ENCODE results near the gene CTDP1.

CTDP1 gene

DNA sequence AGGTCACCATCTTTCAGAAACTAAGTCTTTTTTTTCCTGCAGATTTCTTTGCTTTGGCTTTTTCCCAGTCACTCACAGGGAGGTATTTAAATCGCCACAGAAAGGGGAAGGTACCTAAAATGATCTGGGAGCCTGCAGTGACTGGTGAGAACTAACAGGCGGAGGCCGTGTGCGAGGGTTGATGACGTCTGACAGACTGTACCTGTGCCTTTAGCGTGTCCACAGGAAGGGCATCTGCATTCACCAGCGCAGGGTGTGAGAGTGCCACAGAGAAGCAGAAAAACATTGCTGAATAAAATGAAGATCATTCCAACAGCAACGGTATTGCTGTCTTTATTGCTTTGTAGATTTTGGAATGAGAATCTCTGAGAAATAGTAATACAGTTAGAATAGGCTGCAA lies 5.7 kb downstream of the CTDP1 start:
- CTCF ChIA-PET: no interaction called here
- TF ChIP-seq ZNF211 (tag by site-specific recombination; IDR thresholded peaks at IDR 0.05; ENCODE audit: low read depth) (no peak), ZNF350 (tag by site-specific recombination; IDR thresholded peaks at IDR 0.05) (no peak), BCL11A (tag by site-specific recombination; IDR thresholded peaks at IDR 0.05; ENCODE audit: low read depth) (no peak), ZNF433 (tag by site-specific recombination; IDR thresholded peaks at IDR 0.05; ENCODE audit: low read depth) (no peak), ZNF18 (tag by site-specific recombination; IDR thresholded peaks at IDR 0.05) (no peak)
- TF ChIP-seq, protein P1, sequence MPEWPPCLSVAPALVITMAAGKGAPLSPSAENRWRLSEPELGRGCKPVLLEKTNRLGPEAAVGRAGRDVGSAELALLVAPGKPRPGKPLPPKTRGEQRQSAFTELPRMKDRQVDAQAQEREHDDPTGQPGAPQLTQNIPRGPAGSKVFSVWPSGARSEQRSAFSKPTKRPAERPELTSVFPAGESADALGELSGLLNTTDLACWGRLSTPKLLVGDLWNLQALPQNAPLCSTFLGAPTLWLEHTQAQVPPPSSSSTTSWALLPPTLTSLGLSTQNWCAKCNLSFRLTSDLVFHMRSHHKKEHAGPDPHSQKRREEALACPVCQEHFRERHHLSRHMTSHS (tag by site-specific recombination; IDR thresholded peaks at IDR 0.05): no peak
- Histone ChIP-seq H3K36me3 (ENCODE audit: control insufficient read depth in 2 of 2, insufficient read depth in 1 of 2, low read length in 2 of 2) (no peaks in the 10 kb centered on the region), H3K9me3 (ENCODE audit: control insufficient read depth, insufficient read depth, low read depth, low read length) (no peaks in the 10 kb centered on the region), H3K4me1 (ENCODE audit: control insufficient read depth, insufficient read depth, low read length) (peaks cover 15% of the 10 kb centered on the region), H3K27ac (ENCODE audit: extremely low read depth, low read depth, low read length) (no peak overlapping the region), H3K4me3 (ENCODE audit: low read depth, low read length) (no peak overlapping the region)
- POLR2A ChIA-PET: no interaction called here

DNA sequence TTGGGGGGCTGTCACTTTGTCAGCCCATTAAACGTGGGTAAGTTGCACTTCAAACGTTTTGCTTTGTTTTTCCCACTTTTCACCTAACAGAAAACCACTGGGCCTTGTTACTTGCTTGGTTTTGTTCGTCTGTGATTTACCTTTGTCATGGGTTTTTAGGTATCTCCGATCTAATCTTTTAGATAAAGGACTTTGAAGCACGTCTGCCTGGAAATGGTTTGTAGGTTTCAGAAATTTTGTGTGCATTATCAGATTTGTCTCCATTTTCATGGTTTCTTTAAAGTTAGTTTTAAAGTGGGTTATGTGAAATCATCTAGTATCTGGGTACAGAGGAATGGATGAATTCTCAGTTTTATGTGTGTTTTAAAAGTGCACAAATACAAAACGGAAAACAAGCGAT lies 6.4 kb downstream of the CTDP1 start:
- Histone ChIP-seq H3K4me3 (ENCODE audit: low read depth, low read length) (no peak overlapping the region), H3K27ac (ENCODE audit: extremely low read depth, low read depth, low read length) (no peak overlapping the region), H3K9me3 (ENCODE audit: control insufficient read depth, insufficient read depth, low read depth, low read length) (no peaks in the 10 kb centered on the region), H3K4me1 (ENCODE audit: control insufficient read depth, insufficient read depth, low read length) (peaks cover 10% of the 10 kb centered on the region), H3K36me3 (ENCODE audit: control insufficient read depth in 2 of 2, insufficient read depth in 1 of 2, low read length in 2 of 2) (no peaks in the 10 kb centered on the region)
- TF ChIP-seq ZNF19 (tag by site-specific recombination; IDR thresholded peaks at IDR 0.05; ENCODE audit: low read depth) (no peak), ZSCAN30 (tag by site-specific recombination; IDR thresholded peaks at IDR 0.05) (no peak), KLF16 (tag by site-specific recombination; IDR thresholded peaks at IDR 0.05) (no peak), ZNF626 (tag by site-specific recombination; IDR thresholded peaks at IDR 0.05) (no peak), SP7 (tag by site-specific recombination; IDR thresholded peaks at IDR 0.05) (no peak), ZNF202 (tag by site-specific recombination; IDR thresholded peaks at IDR 0.05; ENCODE audit: borderline replicate concordance) (no peak), ZNF768 (tag by site-specific recombination; IDR thresholded peaks at IDR 0.05) (no peak), ZNF629 (tag by site-specific recombination; IDR thresholded peaks at IDR 0.05) (no peak), ZNF112 (tag by site-specific recombination; IDR thresholded peaks at IDR 0.05) (no peak), ZNF510 (tag by site-specific recombination; IDR thresholded peaks at IDR 0.05; ENCODE audit: insufficient replicate concordance) (no peak), TCF7L2 (IDR thresholded peaks at IDR 0.05; ENCODE audit: borderline replicate concordance, low read depth, low read length) (no peak)
- POLR2A ChIA-PET: no interaction called here
- CTCF ChIA-PET: no interaction called here

GRCh38 chr18:79687806-79688205 lies 8.2 kb downstream of the CTDP1 start:
- ChIA-PET CTCF (interaction anchor here (0.7 kb wide), 1 partner anchor 8 kb away, joined by 5 read pairs; no protein-coding TSS in a partner anchor), POLR2A (no interaction called here)
- Histone ChIP-seq H3K4me3 (ENCODE audit: low read depth, low read length) (no peak overlapping the region), H3K4me1 (ENCODE audit: control insufficient read depth, insufficient read depth, low read length) (no peaks in the 10 kb centered on the region), H3K36me3 (ENCODE audit: control insufficient read depth in 2 of 2, insufficient read depth in 1 of 2, low read length in 2 of 2) (no peaks in the 10 kb centered on the region), H3K9me3 (ENCODE audit: control insufficient read depth, insufficient read depth, low read depth, low read length) (no peaks in the 10 kb centered on the region), H3K27ac (ENCODE audit: extremely low read depth, low read depth, low read length) (no peak overlapping the region)
- TF ChIP-seq ZFP41 (tag by site-specific recombination; IDR thresholded peaks at IDR 0.05; ENCODE audit: borderline replicate concordance): no peak
- TF ChIP-seq ZNF837 (tag by site-specific recombination; IDR thresholded peaks at IDR 0.05): no peak
- TF ChIP-seq ZIC2 (tag by site-specific recombination; IDR thresholded peaks at IDR 0.05): 0 out of 2 replicates have a peak, but pooled peaks have one; percentile 10
- no peak for TF ChIP-seq ZNF423 (tag by site-specific recombination; IDR thresholded peaks at IDR 0.05)
- TF ChIP-seq, protein P2, sequence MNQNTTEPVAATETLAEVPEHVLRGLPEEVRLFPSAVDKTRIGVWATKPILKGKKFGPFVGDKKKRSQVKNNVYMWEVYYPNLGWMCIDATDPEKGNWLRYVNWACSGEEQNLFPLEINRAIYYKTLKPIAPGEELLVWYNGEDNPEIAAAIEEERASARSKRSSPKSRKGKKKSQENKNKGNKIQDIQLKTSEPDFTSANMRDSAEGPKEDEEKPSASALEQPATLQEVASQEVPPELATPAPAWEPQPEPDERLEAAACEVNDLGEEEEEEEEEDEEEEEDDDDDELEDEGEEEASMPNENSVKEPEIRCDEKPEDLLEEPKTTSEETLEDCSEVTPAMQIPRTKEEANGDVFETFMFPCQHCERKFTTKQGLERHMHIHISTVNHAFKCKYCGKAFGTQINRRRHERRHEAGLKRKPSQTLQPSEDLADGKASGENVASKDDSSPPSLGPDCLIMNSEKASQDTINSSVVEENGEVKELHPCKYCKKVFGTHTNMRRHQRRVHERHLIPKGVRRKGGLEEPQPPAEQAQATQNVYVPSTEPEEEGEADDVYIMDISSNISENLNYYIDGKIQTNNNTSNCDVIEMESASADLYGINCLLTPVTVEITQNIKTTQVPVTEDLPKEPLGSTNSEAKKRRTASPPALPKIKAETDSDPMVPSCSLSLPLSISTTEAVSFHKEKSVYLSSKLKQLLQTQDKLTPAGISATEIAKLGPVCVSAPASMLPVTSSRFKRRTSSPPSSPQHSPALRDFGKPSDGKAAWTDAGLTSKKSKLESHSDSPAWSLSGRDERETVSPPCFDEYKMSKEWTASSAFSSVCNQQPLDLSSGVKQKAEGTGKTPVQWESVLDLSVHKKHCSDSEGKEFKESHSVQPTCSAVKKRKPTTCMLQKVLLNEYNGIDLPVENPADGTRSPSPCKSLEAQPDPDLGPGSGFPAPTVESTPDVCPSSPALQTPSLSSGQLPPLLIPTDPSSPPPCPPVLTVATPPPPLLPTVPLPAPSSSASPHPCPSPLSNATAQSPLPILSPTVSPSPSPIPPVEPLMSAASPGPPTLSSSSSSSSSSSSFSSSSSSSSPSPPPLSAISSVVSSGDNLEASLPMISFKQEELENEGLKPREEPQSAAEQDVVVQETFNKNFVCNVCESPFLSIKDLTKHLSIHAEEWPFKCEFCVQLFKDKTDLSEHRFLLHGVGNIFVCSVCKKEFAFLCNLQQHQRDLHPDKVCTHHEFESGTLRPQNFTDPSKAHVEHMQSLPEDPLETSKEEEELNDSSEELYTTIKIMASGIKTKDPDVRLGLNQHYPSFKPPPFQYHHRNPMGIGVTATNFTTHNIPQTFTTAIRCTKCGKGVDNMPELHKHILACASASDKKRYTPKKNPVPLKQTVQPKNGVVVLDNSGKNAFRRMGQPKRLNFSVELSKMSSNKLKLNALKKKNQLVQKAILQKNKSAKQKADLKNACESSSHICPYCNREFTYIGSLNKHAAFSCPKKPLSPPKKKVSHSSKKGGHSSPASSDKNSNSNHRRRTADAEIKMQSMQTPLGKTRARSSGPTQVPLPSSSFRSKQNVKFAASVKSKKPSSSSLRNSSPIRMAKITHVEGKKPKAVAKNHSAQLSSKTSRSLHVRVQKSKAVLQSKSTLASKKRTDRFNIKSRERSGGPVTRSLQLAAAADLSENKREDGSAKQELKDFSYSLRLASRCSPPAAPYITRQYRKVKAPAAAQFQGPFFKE (tag by site-specific recombination; IDR thresholded peaks at IDR 0.05; ENCODE audit: borderline replicate concordance): no peak

All from HEK293 (cell line).